ENCODE measurements around the gene OR8H1. TPM values are rescaled to one million over a fixed set of nuclear protein-coding genes. Genes with fewer than 3 reads are reported as not detected.

Gene OR8H1
- total and polyA plus RNA-seq, 2 of the 8 experiments (the other 6 are each of a cell fraction or from before 2014, with no cell fraction given): not detected

GRCh38 chr11:56314844-56315243 is 22.8 kb upstream of the OR8H1 start, which contains the start of gene OR8K3:
OR8K3 (plus strand) TSS chr11:56315144; CDS start chr11:56318307, 3,163 bp downstream.
- Histone ChIP-seq H3K27ac (ENCODE audit: low read depth, low read length) (no peak within 1 kb of the TSS), H3K27me3 (replicated peaks in 1 of 4; ENCODE audit: control insufficient read depth in 3 of 4, extremely low read depth in 1 of 4, insufficient read depth in 3 of 4, low read length in 3 of 4) (no peaks in the 10 kb centered on the region), H3K56ac (replicated peaks; ENCODE audit: insufficient read length, low read depth, low read length) (no peak within 1 kb of the TSS), H3K36me3 (ENCODE audit: control insufficient read depth in 2 of 4, insufficient read depth in 4 of 4, low read length in 3 of 4) (no peaks in the 10 kb centered on the region), H3K14ac (ENCODE audit: insufficient read length) (no peak within 1 kb of the TSS), H2AFZ (ENCODE audit: low read length) (no peak within 1 kb of the TSS), H2BK15ac (ENCODE audit: low read length) (no peak within 1 kb of the TSS), H3K4ac (replicated peaks; ENCODE audit: insufficient read length, low read depth, low read length) (no peak within 1 kb of the TSS), H3K4me2 (ENCODE audit: insufficient read depth in 1 of 2, low read depth in 2 of 2, low read length in 2 of 2) (no peak within 1 kb of the TSS), H2BK5ac (ENCODE audit: low read depth, low read length) (no peak within 1 kb of the TSS), H4K5ac (ENCODE audit: insufficient read length, low read depth, low read length) (no peak within 1 kb of the TSS), H3K79me1 (ENCODE audit: low read depth, low read length) (no peaks in the 10 kb centered on the region), H2BK120ac (replicated peaks; ENCODE audit: low read depth, low read length) (no peak within 1 kb of the TSS), H3K9ac (replicated peaks in 1 of 4; ENCODE audit: extremely low read depth in 1 of 4, low read depth in 3 of 4, low read length in 3 of 4) (no peak within 1 kb of the TSS), H4K20me1 (replicated peaks in 1 of 2; ENCODE audit: control insufficient read depth in 1 of 2, insufficient read depth in 2 of 2, low read length in 2 of 2) (no peaks in the 10 kb centered on the region), H3K18ac (ENCODE audit: extremely low read depth, low read length) (no peak within 1 kb of the TSS), H3K9me3 (ENCODE audit: insufficient read depth in 2 of 2, low read depth in 1 of 2, low read length in 1 of 2) (no peaks in the 10 kb centered on the region), H3K79me2 (ENCODE audit: control insufficient read depth in 1 of 2, insufficient read depth in 2 of 2, low read length in 2 of 2) (no peaks in the 10 kb centered on the region), H4K91ac (replicated peaks; ENCODE audit: insufficient read length, low read length) (no peak within 1 kb of the TSS), H3K23ac (ENCODE audit: insufficient read length) (no peak within 1 kb of the TSS), H2AK5ac (ENCODE audit: low read depth, low read length) (no peak within 1 kb of the TSS), H3K4me1 (replicated peaks in 1 of 4; ENCODE audit: control insufficient read depth in 3 of 4, insufficient read depth in 4 of 4, low read length in 3 of 4) (no peaks in the 10 kb centered on the region), H2BK12ac (ENCODE audit: low read depth, low read length) (no peak within 1 kb of the TSS), H3K23me2 (ENCODE audit: low read depth, low read length) (no peaks in the 10 kb centered on the region), H3K4me3 (ENCODE audit: extremely low read depth in 1 of 4, insufficient read depth in 2 of 4, low read depth in 3 of 4, low read length in 4 of 4) (no peak within 1 kb of the TSS), H4K8ac (ENCODE audit: extremely low read depth, insufficient read depth, low read length) (no peak within 1 kb of the TSS), H2BK20ac (ENCODE audit: low read length) (no peak within 1 kb of the TSS)
- TF ChIP-seq EP300 (IDR thresholded peaks at IDR 0.05; ENCODE audit: borderline replicate concordance in 1 of 2, low read depth in 2 of 2, low read length in 2 of 2) (no peak), PHF8 (conservative IDR thresholded peaks at IDR 0.05; ENCODE audit: low read depth, low read length) (no peak), TEAD4 (IDR thresholded peaks at IDR 0.05; ENCODE audit: low read depth, low read length) (no peak)
- CTCF ChIA-PET (ENCODE audit: partially characterized antibody): no interaction called here
- DNase-seq (ENCODE audit: low read depth in 1 of 2, low spot score in 2 of 2) (no peak), FAIRE-seq (no peak)
- POLR2A ChIA-PET (ENCODE audit: partially characterized antibody): no interaction called here
